ENCODE data around the gene RPS6KA5. TPM values are rescaled to one million over a fixed set of nuclear protein-coding genes. Genes with fewer than 3 reads are reported as not detected.
A peak's percentile ranks its signal among the peaks of the same experiment; 100 is the strongest.

RPS6KA5 gene
- total and polyA plus RNA-seq, 9 of the 15 experiments (the other 6 are each of a cell fraction or from before 2014, with no cell fraction given), result 0.88 to 7.7 (median 4.7) TPM

GRCh38 chr14:91036741-91037469, 23.5 kb downstream of the RPS6KA5 start:
- CTCF ChIA-PET (ENCODE audit: low intra/inter-chr PET ratio), result no interaction called here
- intact Hi-C loops (cut with micrococcal nuclease) (no loop called here), in situ Hi-C loops (cut with MboI) (no loop called here)
- FAIRE-seq (no peak), ATAC-seq (no peak), DNase-seq (ENCODE audit: extremely low read depth in 1 of 4, low spot score in 3 of 4) (no peak)
- Histone ChIP-seq H3K9me3 (replicated peaks; ENCODE audit: control insufficient read depth, insufficient read depth, low read depth, low read length) (no peaks in the 10 kb centered on the region), H4K20me1 (replicated peaks; ENCODE audit: control insufficient read depth, insufficient read depth, low read length) (no peaks in the 10 kb centered on the region), H3K4me3 (no peak overlapping the region), H3K27ac (ENCODE audit: extremely low read depth, low read depth, low read length) (no peak overlapping the region), H3K4me1 (replicated peaks in 1 of 2; ENCODE audit: control insufficient read depth in 2 of 2, insufficient read depth in 2 of 2, low read length in 2 of 2) (peaks cover 0 to 10% of the 10 kb centered on the region in 2 experiments; a peak in 1 of 5 replicates), H3K36me3 (ENCODE audit: control insufficient read depth, insufficient read depth, low read length) (no peaks in the 10 kb centered on the region), H3K9ac (ENCODE audit: insufficient read depth in 1 of 2, low read depth in 2 of 2, low read length in 2 of 2) (no peak overlapping the region), H3K9me1 (ENCODE audit: control insufficient read depth, insufficient read depth, low read length) (no peaks in the 10 kb centered on the region), H3K4me2 (ENCODE audit: insufficient read depth, low read length) (no peak overlapping the region), H2AFZ (ENCODE audit: low read depth, low read length) (no peak overlapping the region), H3K27me3 (ENCODE audit: control insufficient read depth in 2 of 2, insufficient read depth in 2 of 2, low read length in 2 of 2) (no peaks in the 10 kb centered on the region), H3K79me2 (ENCODE audit: control insufficient read depth, insufficient read depth, low read length) (no peaks in the 10 kb centered on the region; the same call in 2 of the 3 replicates)
- BruUV-seq (replicated peaks), result no TSS peak
- no peak for TF ChIP-seq MAZ (CRISPR knock-in tag; conservative IDR thresholded peaks at IDR 0.05 in 1 of 2, IDR thresholded peaks at IDR 0.05 in 1 of 2)
- TF ChIP-seq NRF1 (conservative IDR thresholded peaks at IDR 0.05 in 1 of 2, IDR thresholded peaks at IDR 0.05 in 1 of 2), result peak; percentile 74 to 76
- POLR2A ChIA-PET, result no interaction called here
- WGBS (ENCODE audit: insufficient coverage, low coverage, missing lambda C conversion rate), result 38% methylated on average over 2 of the region's 2 CpGs

GRCh38 chr14:91035855-91036254, 24.6 kb downstream of the RPS6KA5 start:
- Histone ChIP-seq H3K4me2 (ENCODE audit: insufficient read depth, low read length) (no peak overlapping the region), H3K9ac (ENCODE audit: insufficient read depth in 1 of 2, low read depth in 2 of 2, low read length in 2 of 2) (no peak overlapping the region), H3K79me2 (ENCODE audit: control insufficient read depth, insufficient read depth, low read length) (peaks cover 4% of the 10 kb centered on the region; the same call in 1 of the 3 replicates), H3K9me3 (replicated peaks; ENCODE audit: control insufficient read depth, insufficient read depth, low read depth, low read length) (no peaks in the 10 kb centered on the region), H2AFZ (ENCODE audit: low read depth, low read length) (no peak overlapping the region), H4K20me1 (replicated peaks; ENCODE audit: control insufficient read depth, insufficient read depth, low read length) (no peaks in the 10 kb centered on the region), H3K27me3 (ENCODE audit: control insufficient read depth in 2 of 2, insufficient read depth in 2 of 2, low read length in 2 of 2) (no peaks in the 10 kb centered on the region), H3K4me1 (replicated peaks in 1 of 2; ENCODE audit: control insufficient read depth in 2 of 2, insufficient read depth in 2 of 2, low read length in 2 of 2) (peaks cover 0 to 10% of the 10 kb centered on the region in 2 experiments; a peak in 2 of 5 replicates), H3K9me1 (ENCODE audit: control insufficient read depth, insufficient read depth, low read length) (no peaks in the 10 kb centered on the region), H3K36me3 (ENCODE audit: control insufficient read depth, insufficient read depth, low read length) (no peaks in the 10 kb centered on the region), H3K4me3 (no peak overlapping the region), H3K27ac (ENCODE audit: extremely low read depth, low read depth, low read length) (no peak overlapping the region)
- ChIA-PET POLR2A (interaction anchor here (1.2 kb wide), 1 partner anchor 18 kb away, joined by 3 read pairs; no protein-coding TSS in a partner anchor), CTCF (ENCODE audit: low intra/inter-chr PET ratio) (interaction anchor here (0.6 kb wide), 1 partner anchor 46 kb away, joined by 4 read pairs; no protein-coding TSS in a partner anchor)
- in situ Hi-C loops (cut with MboI) (no loop called here), intact Hi-C loops (cut with micrococcal nuclease) (no loop called here)
- no TSS peak for BruUV-seq (replicated peaks)
- no peak for DNase-seq (ENCODE audit: extremely low read depth in 1 of 4, low spot score in 3 of 4)
- ATAC-seq, result no peak
- TF ChIP-seq ZNF184 (CRISPR knock-in tag; IDR thresholded peaks at IDR 0.05) (no peak), MTA1 (IDR thresholded peaks at IDR 0.05; ENCODE audit: borderline replicate concordance) (no peak), ARID1B (IDR thresholded peaks at IDR 0.05) (no peak), TOE1 (IDR thresholded peaks at IDR 0.05; ENCODE audit: borderline replicate concordance) (no peak), TOE1 (CRISPR knock-in tag; IDR thresholded peaks at IDR 0.05; ENCODE audit: borderline replicate concordance, low read depth) (no peak), ZNF561 (CRISPR knock-in tag; conservative IDR thresholded peaks at IDR 0.05) (no peak), SNAPC5 (CRISPR knock-in tag; IDR thresholded peaks at IDR 0.05) (no peak), BCOR (IDR thresholded peaks at IDR 0.05) (no peak), ZNF551 (CRISPR knock-in tag; IDR thresholded peaks at IDR 0.05) (no peak), HBP1 (CRISPR knock-in tag; IDR thresholded peaks at IDR 0.05) (no peak), TCFL5 (CRISPR knock-in tag; conservative IDR thresholded peaks at IDR 0.05) (no peak), SMARCB1 (IDR thresholded peaks at IDR 0.05; ENCODE audit: insufficient read length, low read depth) (no peak)
- whole genome bisulfite sequencing (ENCODE audit: insufficient coverage, low coverage, missing lambda C conversion rate), result 14% methylated on average over 1 of the region's 1 CpG
- FAIRE-seq, result no peak
